Gastroesophageal sphincter (tissue), 3 donors: ENCODE measurements around the gene RSPH9.

ENCODE experiments used
- CTCF ChIP-seq, 4 experiments: fragments of 200-600 bp in 2 of 4; fragments of 450-650 bp in 2 of 4; sonication (generic) in 1 of 4; IDR thresholded peaks; one replicate each; pipeline ENCODE4 v1.5.1; 2017 to 2019; ENCODE audit warnings: antibody characterized with exemption in 4 of 4, mild to moderate bottlenecking in 2 of 4, moderate library complexity in 2 of 4
- EP300 ChIP-seq: sonication (generic); formaldehyde crosslinking; IDR thresholded peaks from one replicate; pipeline ENCODE4 v1.6.1; 2017; ENCODE audit warnings: antibody characterized with exemption, mild to moderate bottlenecking
- POLR2A ChIP-seq, 2 donors: fragments of 450-650 bp; IDR thresholded peaks; one replicate each; pipeline ENCODE4 v1.6.1; 2017; ENCODE audit warnings: antibody characterized with exemption in 2 of 2, mild to moderate bottlenecking in 2 of 2, moderate library complexity in 1 of 2
- POLR2AphosphoS5 ChIP-seq: sonication (generic); formaldehyde crosslinking; IDR thresholded peaks from one replicate; pipeline ENCODE4 v1.6.1; 2017; ENCODE audit warnings: antibody characterized with exemption

GRCh38 chr6:43636308-43636659 lies 8.6 kb upstream of the RSPH9 start:
- TF ChIP-seq CTCF (IDR thresholded peaks at IDR 0.05) (no peak), POLR2AphosphoS5 (no peak), POLR2A (IDR thresholded peaks at IDR 0.05) (no peak), EP300 (no peak)
